Measurements from ENCODE around the gene TCF3. TPM values are rescaled to one million over a fixed set of nuclear protein-coding genes. Genes with fewer than 3 reads are reported as not detected.

TCF3 gene
- polyA plus RNA-seq, 1 donor from 2014 or later = 31.7 TPM

DNA sequence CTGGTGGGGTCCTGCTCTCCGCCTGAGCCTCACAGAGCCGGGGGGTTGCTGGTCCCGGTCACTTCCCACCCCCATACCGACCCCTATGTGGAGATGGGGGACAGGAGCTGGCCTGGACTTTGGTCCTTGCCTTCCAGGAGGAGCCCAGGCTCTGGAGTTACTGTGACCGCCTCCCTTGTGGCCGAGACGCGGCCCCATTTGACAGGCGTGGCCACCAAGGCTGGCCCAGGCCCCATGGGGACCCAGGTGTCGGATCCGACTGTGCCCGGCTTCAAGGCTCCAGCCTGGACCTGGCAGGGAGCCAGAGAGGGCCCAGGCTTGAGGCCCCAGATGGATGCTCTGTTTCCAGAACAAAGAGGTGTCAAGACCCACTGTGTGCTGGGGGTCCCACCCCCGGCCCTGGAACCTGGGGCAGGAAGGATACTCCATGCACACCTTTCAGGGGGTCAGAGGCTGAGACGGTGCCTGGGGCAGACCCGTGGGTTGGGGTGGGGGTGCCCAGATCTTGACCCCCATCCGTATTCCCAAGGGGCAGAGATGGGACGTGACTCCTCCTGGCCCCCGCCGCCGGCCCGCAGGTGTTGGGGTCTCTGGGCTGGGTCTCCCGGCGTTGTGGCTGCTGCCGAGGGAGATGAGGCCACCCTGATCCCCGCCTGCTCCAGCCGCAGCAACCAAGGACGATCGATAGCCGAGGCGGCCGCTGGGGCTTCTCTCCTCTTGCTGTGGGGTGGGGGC lies 47.8 kb upstream of the TCF3 start:
- Histone ChIP-seq H2AFZ (ENCODE audit: low read depth, low read length) (no peak overlapping the region), H3K9ac (ENCODE audit: low read length) (no peak overlapping the region), H3K9me2 (ENCODE audit: insufficient read depth, low read length) (no peaks in the 10 kb centered on the region), H3K9me3 (ENCODE audit: low read length) (no peaks in the 10 kb centered on the region), H3K36me3 (ENCODE audit: insufficient read depth, low read length) (no peaks in the 10 kb centered on the region), H3K4me3 (ENCODE audit: low read length) (no peak overlapping the region), H3K79me2 (replicated peaks; ENCODE audit: insufficient read depth, low read length) (no peaks in the 10 kb centered on the region), H3F3A (ENCODE audit: insufficient read depth, low read length, poor library complexity, severe bottlenecking) (no peaks in the 10 kb centered on the region), H3K4me2 (ENCODE audit: low read length) (no peak overlapping the region), H3K27ac (ENCODE audit: low read length) (no peak overlapping the region), H3K27me3 (ENCODE audit: insufficient read depth, low read depth, low read length) (no peaks in the 10 kb centered on the region), H4K20me1 (ENCODE audit: insufficient read depth) (no peaks in the 10 kb centered on the region)
- no peak for TF ChIP-seq EZH2 (IDR thresholded peaks at IDR 0.05; ENCODE audit: borderline replicate concordance, insufficient read depth, low read length, poor library complexity, severe bottlenecking)
- no peak for TF ChIP-seq MXI1 (conservative IDR thresholded peaks at IDR 0.05; ENCODE audit: poor library complexity, severe bottlenecking)
- TF ChIP-seq, protein P1, sequence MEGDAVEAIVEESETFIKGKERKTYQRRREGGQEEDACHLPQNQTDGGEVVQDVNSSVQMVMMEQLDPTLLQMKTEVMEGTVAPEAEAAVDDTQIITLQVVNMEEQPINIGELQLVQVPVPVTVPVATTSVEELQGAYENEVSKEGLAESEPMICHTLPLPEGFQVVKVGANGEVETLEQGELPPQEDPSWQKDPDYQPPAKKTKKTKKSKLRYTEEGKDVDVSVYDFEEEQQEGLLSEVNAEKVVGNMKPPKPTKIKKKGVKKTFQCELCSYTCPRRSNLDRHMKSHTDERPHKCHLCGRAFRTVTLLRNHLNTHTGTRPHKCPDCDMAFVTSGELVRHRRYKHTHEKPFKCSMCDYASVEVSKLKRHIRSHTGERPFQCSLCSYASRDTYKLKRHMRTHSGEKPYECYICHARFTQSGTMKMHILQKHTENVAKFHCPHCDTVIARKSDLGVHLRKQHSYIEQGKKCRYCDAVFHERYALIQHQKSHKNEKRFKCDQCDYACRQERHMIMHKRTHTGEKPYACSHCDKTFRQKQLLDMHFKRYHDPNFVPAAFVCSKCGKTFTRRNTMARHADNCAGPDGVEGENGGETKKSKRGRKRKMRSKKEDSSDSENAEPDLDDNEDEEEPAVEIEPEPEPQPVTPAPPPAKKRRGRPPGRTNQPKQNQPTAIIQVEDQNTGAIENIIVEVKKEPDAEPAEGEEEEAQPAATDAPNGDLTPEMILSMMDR (IDR thresholded peaks at IDR 0.05; ENCODE audit: poor library complexity, severe bottlenecking) = no peak
- TF ChIP-seq TAF1 (IDR thresholded peaks at IDR 0.05; ENCODE audit: low read depth) = no peak
- no peak for TF ChIP-seq SMC3 (conservative IDR thresholded peaks at IDR 0.05; ENCODE audit: poor library complexity)
- no peak for TF ChIP-seq EP300 (conservative IDR thresholded peaks at IDR 0.05; ENCODE audit: poor library complexity, severe bottlenecking)

DNA sequence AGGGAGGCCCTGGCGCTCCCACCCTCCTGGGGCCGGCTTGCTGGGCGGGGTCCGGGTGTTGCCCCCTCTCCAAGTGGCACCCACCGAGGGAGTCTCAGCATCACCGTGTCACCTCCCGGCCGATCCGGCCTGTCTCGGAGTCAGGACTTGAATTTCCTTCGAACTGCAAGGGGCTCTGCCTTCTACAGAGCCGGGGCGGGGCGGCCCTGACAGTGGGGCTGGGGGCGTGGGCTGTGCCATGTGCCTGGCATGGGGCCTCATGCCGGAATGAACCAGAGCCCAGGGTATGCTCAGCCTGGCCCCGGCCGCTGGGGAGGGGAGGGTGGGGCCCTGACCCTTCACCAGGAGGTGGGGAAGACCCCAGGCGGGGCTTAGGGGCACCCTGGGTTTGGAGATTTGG lies 47.0 kb upstream of the TCF3 start:
- TF ChIP-seq RAD21 (conservative IDR thresholded peaks at IDR 0.05) = no peak
- no peak for TF ChIP-seq TAF1 (IDR thresholded peaks at IDR 0.05; ENCODE audit: low read depth)
- TF ChIP-seq SMC3 (conservative IDR thresholded peaks at IDR 0.05; ENCODE audit: poor library complexity) = no peak
- no peak for TF ChIP-seq EP300 (conservative IDR thresholded peaks at IDR 0.05; ENCODE audit: poor library complexity, severe bottlenecking)
- TF ChIP-seq, protein P1 (IDR thresholded peaks at IDR 0.05; ENCODE audit: poor library complexity, severe bottlenecking) = no peak
- no peak for TF ChIP-seq REST (IDR thresholded peaks at IDR 0.05; ENCODE audit: borderline replicate concordance)
- no peak for TF ChIP-seq EZH2 (IDR thresholded peaks at IDR 0.05; ENCODE audit: borderline replicate concordance, insufficient read depth, low read length, poor library complexity, severe bottlenecking)
- no peak for TF ChIP-seq POLR2AphosphoS5 (IDR thresholded peaks at IDR 0.05)
- no peak for TF ChIP-seq MXI1 (conservative IDR thresholded peaks at IDR 0.05; ENCODE audit: poor library complexity, severe bottlenecking)
- Histone ChIP-seq H3F3A (ENCODE audit: insufficient read depth, low read length, poor library complexity, severe bottlenecking) (no peaks in the 10 kb centered on the region), H4K20me1 (ENCODE audit: insufficient read depth) (no peaks in the 10 kb centered on the region), H3K27ac (ENCODE audit: low read length) (no peak overlapping the region), H3K4me3 (ENCODE audit: low read length) (no peak overlapping the region), H3K4me2 (ENCODE audit: low read length) (no peak overlapping the region), H2AFZ (ENCODE audit: low read depth, low read length) (no peak overlapping the region), H3K9ac (ENCODE audit: low read length) (no peak overlapping the region), H3K27me3 (ENCODE audit: insufficient read depth, low read depth, low read length) (no peaks in the 10 kb centered on the region), H3K79me2 (replicated peaks; ENCODE audit: insufficient read depth, low read length) (no peaks in the 10 kb centered on the region), H3K36me3 (ENCODE audit: insufficient read depth, low read length) (no peaks in the 10 kb centered on the region), H3K9me2 (ENCODE audit: insufficient read depth, low read length) (no peaks in the 10 kb centered on the region), H3K9me3 (ENCODE audit: low read length) (no peaks in the 10 kb centered on the region)
